Transverse colon (tissue), 4 donors: ENCODE results near the gene GNRHR. TPM values are rescaled to one million over a fixed set of nuclear protein-coding genes. Genes with fewer than 3 reads are reported as not detected.

Experiments
- DNase-seq: peaks from one replicate; pipeline ENCODE4 v3.0.0-alpha.2; 2019
- H3K27ac ChIP-seq, 4 donors: fragments of 200-600 bp; sonication (generic); 2 replicates each; pipeline ENCODE4 v1.5.1; 2016 to 2018; ENCODE audit warnings: inconsistent platforms in 4 of 4
- H3K27me3 ChIP-seq: fragments of 200-600 bp; sonication (generic); 2 replicates; pipeline ENCODE4 v1.5.1; 2017; ENCODE audit warnings: inconsistent platforms
- H3K36me3 ChIP-seq, 4 donors: fragments of 200-600 bp; sonication (generic); 2 replicates each; pipeline ENCODE4 v1.5.1; 2017 to 2019; ENCODE audit warnings: inconsistent platforms in 4 of 4
- H3K4me1 ChIP-seq, 4 donors: fragments of 200-600 bp; sonication (generic); 2 replicates each; pipeline ENCODE4 v1.5.1; 2017 to 2020; ENCODE audit warnings: inconsistent platforms in 4 of 4
- H3K4me3 ChIP-seq, 4 donors: fragments of 200-600 bp; sonication (generic); 1 replicate in 1 of 4; 2 replicates in 3 of 4; pipeline versions ENCODE4 v1.5.1 to v1.6.1; 2017 to 2019; ENCODE audit warnings: inconsistent platforms in 4 of 4
- H3K9me3 ChIP-seq, 2 donors: fragments of 200-600 bp; sonication (generic); 2 replicates each; pipeline ENCODE4 v1.5.1; 2017 to 2019; ENCODE audit warnings: inconsistent platforms in 2 of 2
- EP300 ChIP-seq: sonication (generic); formaldehyde crosslinking; IDR thresholded peaks from one replicate; pipeline ENCODE4 v1.6.1; 2017; ENCODE audit warnings: antibody characterized with exemption, low read depth
- POLR2A ChIP-seq: fragments of 450-650 bp; IDR thresholded peaks from one replicate; pipeline ENCODE4 v1.6.1; 2016; ENCODE audit warnings: antibody characterized with exemption, mild to moderate bottlenecking, moderate library complexity
- POLR2AphosphoS5 ChIP-seq, 3 donors: sonication (generic); formaldehyde crosslinking; IDR thresholded peaks; one replicate each; pipeline ENCODE4 v1.6.1; 2016; ENCODE audit warnings: antibody characterized with exemption in 3 of 3
- WGBS, 2 donors: methylation state at CpG; one replicate each; pipeline ENCODE4 v1.1.5; 2018; ENCODE audit warnings: low coverage in 1 of 2; 5-methylcytosine and 5-hydroxymethylcytosine counted together
- in situ Hi-C, 4 donors: fragments of 200-750 bp; cut with MboI; loops; one replicate each; pipeline versions ENCODE4 v1.15.0 to v1.15.1; 2017; ENCODE audit warnings: low sequenced_read_pairs in 3 of 4, low pct_ligation_motif_present in 1 of 4, low pct_unique_long_range_greater_than_20kb in 1 of 4
- intact Hi-C: fragments of 100-400 bp; cut with DNase I; formaldehyde crosslinking; loops from one replicate; pipeline ENCODE4 v1.15.1; 2023; ENCODE audit warnings: low total_unique reads
- total RNA-seq, 4 donors: library from RNA; depleted of rRNA; stranded (reverse); fragments of >200 nt; gene quantifications; one replicate each; pipeline ENCODE4 v1.1.0, GENCODE V29; 2016
- TF ChIP-seq, protein P1 (sequence below), 5 experiments: fragments of 200-600 bp in 3 of 5; fragments of 450-650 bp in 2 of 5; sonication (generic) in 3 of 5; IDR thresholded peaks; 1 replicate in 2 of 5; 2 replicates in 3 of 5; pipeline ENCODE4 v1.5.1; 2016 to 2017; ENCODE audit warnings: antibody characterized with exemption in 5 of 5, inconsistent platforms in 3 of 5, mild to moderate bottlenecking in 2 of 5, moderate library complexity in 1 of 5

GNRHR gene
- total RNA-seq, 4 donors from 2014 or later, result not detected

DNA sequence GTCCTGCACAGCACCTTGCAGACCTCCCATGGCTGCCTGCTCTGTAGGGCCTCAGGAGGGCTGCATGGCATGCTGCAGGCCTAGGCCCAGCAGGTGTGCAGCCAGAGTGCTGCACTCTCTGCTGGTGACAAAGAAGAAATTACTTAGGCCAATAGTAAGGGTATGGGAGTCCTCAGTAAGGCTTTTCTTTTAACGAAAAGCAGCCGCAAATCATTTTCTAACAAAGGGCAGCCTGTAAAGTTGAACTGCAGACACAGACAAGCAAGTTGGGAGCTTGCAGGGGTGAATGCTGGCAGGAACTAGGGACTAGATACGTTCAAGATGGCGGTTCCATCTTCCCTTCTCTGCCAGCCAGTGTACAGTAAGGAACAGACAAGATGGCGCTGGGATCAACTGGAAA is 30.8 kb downstream of the GNRHR start:
- intact Hi-C loops, result no loop called here

DNA sequence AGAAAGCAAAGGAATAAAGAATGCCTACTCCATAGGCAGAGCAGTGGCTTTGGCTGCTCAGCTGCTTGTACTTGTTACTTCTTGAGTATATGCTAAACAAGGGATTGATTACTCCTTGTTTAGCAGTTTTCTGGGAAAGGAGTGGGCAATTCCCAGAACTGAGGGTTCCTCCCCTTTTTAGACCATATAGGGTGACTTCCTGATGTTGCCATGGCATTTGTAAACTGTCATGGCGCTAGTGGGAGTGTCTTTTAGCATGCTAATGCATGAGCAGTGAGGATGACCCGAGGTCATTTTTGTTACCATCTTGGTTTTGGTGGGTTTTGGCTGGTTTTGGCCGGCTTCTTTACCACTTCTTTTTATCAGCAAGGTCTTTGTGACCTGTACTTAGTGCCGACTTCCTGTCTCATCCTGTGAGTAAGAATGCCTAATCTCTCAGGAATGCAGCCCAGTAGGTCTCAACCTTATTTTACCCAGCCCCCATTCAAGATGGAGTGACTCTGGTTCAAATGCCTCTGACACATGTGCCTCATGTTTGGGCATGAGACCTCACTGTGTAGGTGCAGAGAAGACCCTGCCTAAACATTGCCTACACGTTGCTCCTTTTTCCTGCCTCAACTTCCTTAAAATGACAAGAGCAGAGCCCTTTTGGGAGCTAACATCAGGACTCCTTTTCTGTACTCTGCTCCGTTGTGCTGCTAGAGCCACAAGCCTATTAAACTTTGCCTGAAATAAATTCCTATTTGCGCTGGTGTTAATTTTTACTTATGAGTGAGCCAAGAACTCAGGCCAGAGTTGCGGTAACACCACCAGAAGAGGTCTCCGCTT is 32.2 kb downstream of the GNRHR start:
- intact Hi-C loops (no loop called here), in situ Hi-C loops (no loop called here)
- no peak for DNase-seq
- no peaks in the 10 kb centered on the region for H3K27me3 ChIP-seq
- no peak for TF ChIP-seq POLR2AphosphoS5 (IDR thresholded peaks at IDR 0.05)
- TF ChIP-seq POLR2A, result no peak
- TF ChIP-seq, protein P1, sequence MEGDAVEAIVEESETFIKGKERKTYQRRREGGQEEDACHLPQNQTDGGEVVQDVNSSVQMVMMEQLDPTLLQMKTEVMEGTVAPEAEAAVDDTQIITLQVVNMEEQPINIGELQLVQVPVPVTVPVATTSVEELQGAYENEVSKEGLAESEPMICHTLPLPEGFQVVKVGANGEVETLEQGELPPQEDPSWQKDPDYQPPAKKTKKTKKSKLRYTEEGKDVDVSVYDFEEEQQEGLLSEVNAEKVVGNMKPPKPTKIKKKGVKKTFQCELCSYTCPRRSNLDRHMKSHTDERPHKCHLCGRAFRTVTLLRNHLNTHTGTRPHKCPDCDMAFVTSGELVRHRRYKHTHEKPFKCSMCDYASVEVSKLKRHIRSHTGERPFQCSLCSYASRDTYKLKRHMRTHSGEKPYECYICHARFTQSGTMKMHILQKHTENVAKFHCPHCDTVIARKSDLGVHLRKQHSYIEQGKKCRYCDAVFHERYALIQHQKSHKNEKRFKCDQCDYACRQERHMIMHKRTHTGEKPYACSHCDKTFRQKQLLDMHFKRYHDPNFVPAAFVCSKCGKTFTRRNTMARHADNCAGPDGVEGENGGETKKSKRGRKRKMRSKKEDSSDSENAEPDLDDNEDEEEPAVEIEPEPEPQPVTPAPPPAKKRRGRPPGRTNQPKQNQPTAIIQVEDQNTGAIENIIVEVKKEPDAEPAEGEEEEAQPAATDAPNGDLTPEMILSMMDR (IDR thresholded peaks at IDR 0.05), result no peak
- no peak for TF ChIP-seq EP300
- no peaks in the 10 kb centered on the region for H3K36me3 ChIP-seq
- H3K27ac ChIP-seq, result no peak overlapping the region
- H3K4me3 ChIP-seq, result no peak overlapping the region
- WGBS, 2 donors, result 91 to 100% methylated on average over 5 to 9 of the region's 9 CpGs
- H3K9me3 ChIP-seq, result no peaks in the 10 kb centered on the region
- H3K4me1 ChIP-seq, result no peaks in the 10 kb centered on the region

More for the DNA sequence above, 30.8 kb downstream of the GNRHR start:
- H3K36me3 ChIP-seq, result no peaks in the 10 kb centered on the region
- in situ Hi-C loops, result no loop called here
- TF ChIP-seq, protein P1 (IDR thresholded peaks at IDR 0.05), result no peak
- no peak for TF ChIP-seq POLR2A
- no peak for TF ChIP-seq EP300
- TF ChIP-seq POLR2AphosphoS5 (IDR thresholded peaks at IDR 0.05), result no peak
- no peak overlapping the region for H3K27ac ChIP-seq
- no peaks in the 10 kb centered on the region for H3K9me3 ChIP-seq
- no peaks in the 10 kb centered on the region for H3K27me3 ChIP-seq
- no peak overlapping the region for H3K4me3 ChIP-seq
- no peak for DNase-seq
- 96 to 100% methylated on average over 2 to 5 of the region's 5 CpGs for WGBS, 2 donors
- H3K4me1 ChIP-seq, result no peaks in the 10 kb centered on the region

DNA sequence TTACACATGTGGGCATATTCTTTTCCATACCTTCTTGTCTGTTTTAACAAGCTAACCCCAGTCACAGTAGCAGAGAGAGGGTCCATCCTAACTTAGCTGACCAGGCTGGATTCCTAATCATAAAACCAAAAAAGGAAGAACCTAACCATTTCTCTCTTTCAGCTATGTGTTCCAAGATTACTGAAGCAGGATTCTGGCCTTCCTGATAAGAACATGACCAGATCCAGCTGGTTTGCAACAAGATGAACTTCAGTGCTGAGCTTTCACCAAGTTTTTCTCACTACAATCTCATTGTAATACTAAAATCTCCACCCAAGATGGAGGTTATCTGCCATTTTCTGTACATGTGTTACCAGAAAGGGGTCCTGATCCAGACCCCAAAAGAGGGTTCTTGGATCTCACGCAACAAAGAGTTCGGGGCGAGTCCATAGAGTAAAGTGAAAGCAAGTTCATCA is 32.8 kb downstream of the GNRHR start:
- in situ Hi-C loops, result no loop called here
- Histone ChIP-seq H3K27me3 (no peaks in the 10 kb centered on the region), H3K4me1 (no peaks in the 10 kb centered on the region), H3K4me3 (no peak overlapping the region), H3K27ac (no peak overlapping the region), H3K9me3 (no peaks in the 10 kb centered on the region), H3K36me3 (no peaks in the 10 kb centered on the region)
- intact Hi-C loops, result no loop called here
- DNase-seq, result no peak
- TF ChIP-seq POLR2AphosphoS5 (IDR thresholded peaks at IDR 0.05), result no peak
- TF ChIP-seq, protein P1 (IDR thresholded peaks at IDR 0.05), result no peak
- TF ChIP-seq EP300, result no peak
- 94 to 98% methylated on average over 3 of the region's 3 CpGs for WGBS, 2 donors

DNA sequence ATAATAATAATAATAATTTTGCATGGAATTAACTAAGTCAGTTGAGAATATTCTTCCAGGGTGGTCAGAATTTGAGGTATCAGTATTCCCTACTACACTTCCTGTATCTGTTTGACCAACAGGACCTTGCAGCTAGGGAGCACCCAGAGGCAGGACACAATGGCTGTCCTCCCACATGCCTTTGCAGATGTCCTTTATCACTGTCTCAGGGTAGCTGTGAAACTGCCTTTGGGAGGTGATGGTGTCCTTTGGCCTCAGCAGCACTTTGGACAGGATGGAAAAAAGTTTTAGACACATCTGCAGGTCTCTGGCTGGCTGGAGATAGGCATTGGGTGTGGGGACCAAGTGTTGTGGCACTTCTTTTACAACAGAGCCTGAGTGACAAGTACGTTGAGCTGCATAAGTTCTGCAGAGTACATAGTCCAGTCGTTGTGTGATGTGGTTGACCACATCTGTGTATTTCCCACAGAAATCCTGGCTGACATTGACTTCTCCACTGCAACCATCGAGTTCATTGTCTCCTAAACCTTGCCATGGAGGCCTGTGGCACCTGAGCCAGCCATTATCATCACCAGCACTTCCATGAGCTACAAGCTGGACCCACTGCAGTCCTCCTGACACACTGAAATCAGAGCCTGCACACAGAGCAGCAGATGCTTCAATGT is 34.1 kb downstream of the GNRHR start:
- WGBS, 2 donors, result 96% methylated on average over 3 of the region's 3 CpGs; no CpG with 5 or more reads in 1 of the 2 donors
- Histone ChIP-seq H3K36me3 (no peaks in the 10 kb centered on the region), H3K9me3 (no peaks in the 10 kb centered on the region), H3K4me3 (no peak overlapping the region), H3K4me1 (no peaks in the 10 kb centered on the region), H3K27ac (no peak overlapping the region), H3K27me3 (no peaks in the 10 kb centered on the region)
- in situ Hi-C loops (no loop called here), intact Hi-C loops (no loop called here)
- no peak for DNase-seq
- TF ChIP-seq POLR2AphosphoS5 (IDR thresholded peaks at IDR 0.05) (no peak), EP300 (no peak), POLR2A (no peak)
- TF ChIP-seq, protein P1 (IDR thresholded peaks at IDR 0.05), result no peak
